Ishikawa (cell line): ENCODE results near the gene WWOX.

ENCODE experiments used
- CEBPB ChIP-seq: IDR thresholded peaks from 2 replicates; pipeline ENCODE4 v1.6.1; 2012
- CREB1 ChIP-seq: IDR thresholded peaks from 2 replicates; pipeline ENCODE4 v1.6.1; 2012; ENCODE audit warnings: low read depth
- EGR1 ChIP-seq: IDR thresholded peaks from 2 replicates; pipeline ENCODE4 v1.6.1; 2012
- EP300 ChIP-seq: IDR thresholded peaks from 2 replicates; pipeline ENCODE4 v1.6.1; 2012; ENCODE audit warnings: borderline replicate concordance
- FOXM1 ChIP-seq: IDR thresholded peaks from 2 replicates; pipeline ENCODE4 v1.6.1; 2012; ENCODE audit warnings: low read depth, borderline replicate concordance
- MAX ChIP-seq: IDR thresholded peaks from 2 replicates; pipeline ENCODE4 v1.6.1; 2012
- NFIC ChIP-seq: IDR thresholded peaks from 2 replicates; pipeline ENCODE4 v1.6.1; 2012
- RAD21 ChIP-seq: IDR thresholded peaks from 2 replicates; pipeline ENCODE4 v1.6.1; 2012; ENCODE audit warnings: low read depth
- TAF1 ChIP-seq: IDR thresholded peaks from 2 replicates; pipeline ENCODE4 v1.6.1; 2012; ENCODE audit warnings: low read depth, mild to moderate bottlenecking
- TCF12 ChIP-seq: IDR thresholded peaks from 2 replicates; pipeline ENCODE4 v1.6.1; 2012; ENCODE audit warnings: low read depth
- TEAD4 ChIP-seq: IDR thresholded peaks from 2 replicates; pipeline ENCODE4 v1.6.1; 2012
- YY1 ChIP-seq: IDR thresholded peaks from 2 replicates; pipeline ENCODE4 v1.6.1; 2012; ENCODE audit warnings: low read depth
- ZBTB7A ChIP-seq: IDR thresholded peaks from 2 replicates; pipeline ENCODE4 v1.6.1; 2012; ENCODE audit warnings: low read depth
- TF ChIP-seq, protein P1 (sequence below): IDR thresholded peaks from 2 replicates; pipeline ENCODE4 v1.6.1; 2012
- TF ChIP-seq, protein P2 (sequence below): IDR thresholded peaks from 2 replicates; pipeline ENCODE4 v1.6.1; 2012; ENCODE audit warnings: low read depth, mild to moderate bottlenecking

WWOX gene

DNA sequence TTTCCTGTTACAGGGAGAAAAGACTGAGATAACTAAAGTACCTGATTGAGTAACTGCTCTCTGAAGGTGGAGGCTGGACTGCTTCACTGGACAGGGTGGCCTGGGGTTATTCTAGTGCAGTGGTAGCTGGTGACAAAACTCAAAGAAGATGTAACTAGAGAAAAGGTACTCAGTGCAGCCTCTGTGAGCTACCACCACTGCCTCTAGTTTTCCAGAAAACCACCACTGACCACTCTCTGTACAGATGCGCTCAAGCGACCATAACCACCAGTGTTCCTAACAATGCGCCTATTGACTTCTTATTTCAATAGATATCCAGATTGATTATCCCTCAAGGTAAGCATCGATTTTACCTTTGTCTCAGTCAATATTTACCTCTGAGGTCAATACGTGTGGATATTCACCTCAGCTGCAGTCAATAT is 492.2 kb downstream of the WWOX start:
- TF ChIP-seq TAF1, result no peak
- TF ChIP-seq RAD21, result no peak
- no peak for TF ChIP-seq FOXM1
- TF ChIP-seq EP300, result no peak
- no peak for TF ChIP-seq CEBPB
- no peak for TF ChIP-seq TCF12
- no peak for TF ChIP-seq EGR1
- no peak for TF ChIP-seq NFIC
- TF ChIP-seq, protein P1, sequence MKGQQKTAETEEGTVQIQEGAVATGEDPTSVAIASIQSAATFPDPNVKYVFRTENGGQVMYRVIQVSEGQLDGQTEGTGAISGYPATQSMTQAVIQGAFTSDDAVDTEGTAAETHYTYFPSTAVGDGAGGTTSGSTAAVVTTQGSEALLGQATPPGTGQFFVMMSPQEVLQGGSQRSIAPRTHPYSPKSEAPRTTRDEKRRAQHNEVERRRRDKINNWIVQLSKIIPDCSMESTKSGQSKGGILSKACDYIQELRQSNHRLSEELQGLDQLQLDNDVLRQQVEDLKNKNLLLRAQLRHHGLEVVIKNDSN, result no peak

DNA sequence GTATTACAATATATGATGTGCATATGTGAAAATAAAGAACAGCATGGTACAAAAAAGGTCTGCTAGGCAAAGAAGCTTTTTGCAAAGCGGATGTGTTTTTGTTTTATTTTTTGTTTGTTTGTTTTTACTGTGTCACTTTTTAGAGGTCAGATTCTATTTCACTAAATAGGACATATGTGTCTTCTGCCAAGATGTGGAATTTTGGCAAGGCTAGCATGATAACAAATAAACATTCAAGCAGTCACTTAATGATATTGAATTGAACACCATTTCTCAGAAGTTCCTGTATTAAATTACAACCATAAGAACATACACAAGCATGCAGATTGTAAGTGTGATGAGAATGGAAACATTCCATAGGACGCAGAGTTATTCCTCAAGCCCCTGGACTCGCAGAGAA is 492.7 kb downstream of the WWOX start:
- no peak for TF ChIP-seq CREB1
- TF ChIP-seq, protein P2, sequence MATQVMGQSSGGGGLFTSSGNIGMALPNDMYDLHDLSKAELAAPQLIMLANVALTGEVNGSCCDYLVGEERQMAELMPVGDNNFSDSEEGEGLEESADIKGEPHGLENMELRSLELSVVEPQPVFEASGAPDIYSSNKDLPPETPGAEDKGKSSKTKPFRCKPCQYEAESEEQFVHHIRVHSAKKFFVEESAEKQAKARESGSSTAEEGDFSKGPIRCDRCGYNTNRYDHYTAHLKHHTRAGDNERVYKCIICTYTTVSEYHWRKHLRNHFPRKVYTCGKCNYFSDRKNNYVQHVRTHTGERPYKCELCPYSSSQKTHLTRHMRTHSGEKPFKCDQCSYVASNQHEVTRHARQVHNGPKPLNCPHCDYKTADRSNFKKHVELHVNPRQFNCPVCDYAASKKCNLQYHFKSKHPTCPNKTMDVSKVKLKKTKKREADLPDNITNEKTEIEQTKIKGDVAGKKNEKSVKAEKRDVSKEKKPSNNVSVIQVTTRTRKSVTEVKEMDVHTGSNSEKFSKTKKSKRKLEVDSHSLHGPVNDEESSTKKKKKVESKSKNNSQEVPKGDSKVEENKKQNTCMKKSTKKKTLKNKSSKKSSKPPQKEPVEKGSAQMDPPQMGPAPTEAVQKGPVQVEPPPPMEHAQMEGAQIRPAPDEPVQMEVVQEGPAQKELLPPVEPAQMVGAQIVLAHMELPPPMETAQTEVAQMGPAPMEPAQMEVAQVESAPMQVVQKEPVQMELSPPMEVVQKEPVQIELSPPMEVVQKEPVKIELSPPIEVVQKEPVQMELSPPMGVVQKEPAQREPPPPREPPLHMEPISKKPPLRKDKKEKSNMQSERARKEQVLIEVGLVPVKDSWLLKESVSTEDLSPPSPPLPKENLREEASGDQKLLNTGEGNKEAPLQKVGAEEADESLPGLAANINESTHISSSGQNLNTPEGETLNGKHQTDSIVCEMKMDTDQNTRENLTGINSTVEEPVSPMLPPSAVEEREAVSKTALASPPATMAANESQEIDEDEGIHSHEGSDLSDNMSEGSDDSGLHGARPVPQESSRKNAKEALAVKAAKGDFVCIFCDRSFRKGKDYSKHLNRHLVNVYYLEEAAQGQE, result no peak
- no peak for TF ChIP-seq ZBTB7A
- TF ChIP-seq RAD21, result no peak
- TF ChIP-seq EP300, result no peak
- no peak for TF ChIP-seq TAF1
- TF ChIP-seq, protein P1, result no peak
- TF ChIP-seq TEAD4, result no peak
- TF ChIP-seq FOXM1, result no peak
- no peak for TF ChIP-seq YY1
- no peak for TF ChIP-seq MAX

DNA sequence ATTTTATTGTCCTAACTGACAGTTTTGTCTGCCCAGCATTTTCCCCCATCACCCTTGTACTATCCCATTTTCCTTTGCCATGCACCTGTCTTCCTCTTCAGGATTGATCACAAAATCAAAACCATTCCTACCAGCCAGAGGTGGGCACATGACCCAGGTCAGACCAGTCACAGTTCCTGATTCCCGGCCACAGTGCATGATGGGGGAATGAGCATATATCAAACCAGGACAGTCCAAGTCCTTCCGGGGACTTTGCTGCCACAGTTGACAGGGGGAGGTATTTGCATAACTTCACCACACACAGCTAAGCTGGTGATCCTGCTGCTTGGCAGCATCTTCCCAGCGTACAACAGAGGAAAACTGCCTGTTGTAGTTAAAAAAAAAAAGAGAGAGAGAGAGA is 493.9 kb downstream of the WWOX start:
- TF ChIP-seq FOXM1, result no peak
- TF ChIP-seq CEBPB, result no peak

GRCh38 chr16:78594191-78594590 is 494.7 kb downstream of the WWOX start:
- TF ChIP-seq, protein P2, result no peak
- TF ChIP-seq NFIC (no peak), YY1 (no peak), RAD21 (no peak), TAF1 (no peak), FOXM1 (no peak)
- TF ChIP-seq, protein P1, result no peak

- no peak for TF ChIP-seq MAX
- TF ChIP-seq, protein P2, result no peak
- TF ChIP-seq EGR1, result no peak
- no peak for TF ChIP-seq TEAD4
- no peak for TF ChIP-seq EP300
- no peak for TF ChIP-seq ZBTB7A
These were observed 497.0 kb downstream of the WWOX start for GRCh38 chr16:78596348-78596995.
